Neural cell (in vitro differentiated cells): ENCODE data around the gene CDH4. TPM values are rescaled to one million over a fixed set of nuclear protein-coding genes. Genes with fewer than 3 reads are reported as not detected.

Experiments used
- H2AFZ ChIP-seq: fragments of 200-600, 300-800 bp; sonication (generic), shearing (Covaris generic); 2 replicates; pipeline ENCODE4 v1.6.0; 2014; ENCODE audit warnings: low read depth, mild to moderate bottlenecking, antibody characterized with exemption, low read length, moderate library complexity
- H3F3A ChIP-seq: fragments of 200-600 bp; shearing (Covaris generic); 2 replicates; pipeline ENCODE4 v1.6.1; 2016; ENCODE audit warnings: mild to moderate bottlenecking, moderate library complexity, mixed read lengths, antibody characterized with exemption, low read length; ENCODE audit not compliant: insufficient read depth, poor library complexity, severe bottlenecking
- H3K27ac ChIP-seq: fragments of 200-600, 300-800 bp; sonication (generic), shearing (Covaris generic); 2 replicates; pipeline ENCODE4 v1.5.1; 2014; ENCODE audit warnings: mild to moderate bottlenecking, low read length, moderate library complexity
- H3K27me3 ChIP-seq: fragments of 300-800, 200-600 bp; sonication (generic), shearing (Covaris generic); 2 replicates; pipeline ENCODE4 v1.6.0; 2014; ENCODE audit warnings: mild to moderate bottlenecking, low read depth, low read length, moderate library complexity; ENCODE audit not compliant: insufficient read depth
- H3K36me3 ChIP-seq: fragments of 300-800, 200-600 bp; sonication (generic), shearing (Covaris generic); 2 replicates; pipeline ENCODE4 v1.5.1; 2014; ENCODE audit warnings: mild to moderate bottlenecking, antibody characterized with exemption, low read length, moderate library complexity; ENCODE audit not compliant: insufficient read depth
- H3K4me2 ChIP-seq: fragments of 300-800, 200-600 bp; sonication (generic), shearing (Covaris generic); 2 replicates; pipeline ENCODE4 v1.6.0; 2014; ENCODE audit warnings: mild to moderate bottlenecking, low read length
- H3K4me3 ChIP-seq: fragments of 300-800, 200-600 bp; sonication (generic), shearing (Covaris generic); 2 replicates; pipeline ENCODE4 v1.5.1; 2014; ENCODE audit warnings: mild to moderate bottlenecking, low read length, moderate library complexity
- H3K79me2 ChIP-seq: fragments of 200-600 bp; shearing (Covaris generic); replicated peaks from 2 replicates; pipeline ENCODE4 v1.6.0; 2014; ENCODE audit warnings: mild to moderate bottlenecking, low read length, moderate library complexity; ENCODE audit not compliant: insufficient read depth
- H3K9ac ChIP-seq: fragments of 300-800, 200-600 bp; sonication (generic), shearing (Covaris generic); 2 replicates; pipeline ENCODE4 v1.6.1; 2016; ENCODE audit warnings: mild to moderate bottlenecking, low read length, mixed read lengths
- H3K9me2 ChIP-seq: fragments of 200-600 bp; shearing (Covaris generic); 2 replicates; pipeline ENCODE4 v1.6.1; 2016; ENCODE audit warnings: mild to moderate bottlenecking, low read length, mixed read lengths; ENCODE audit not compliant: insufficient read depth
- H3K9me3 ChIP-seq: fragments of 200-600, 300-800 bp; sonication (generic), shearing (Covaris generic); 2 replicates; pipeline ENCODE4 v1.6.1; 2016; ENCODE audit warnings: mild to moderate bottlenecking, mixed run types, low read length, moderate library complexity, mixed read lengths
- H4K20me1 ChIP-seq: fragments of 200-600 bp; shearing (Covaris generic); 2 replicates; pipeline ENCODE4 v1.6.1; 2016; ENCODE audit warnings: mild to moderate bottlenecking, mixed run types; ENCODE audit not compliant: insufficient read depth
- CTCF ChIP-seq: fragments of 450-650 bp; IDR thresholded peaks from 2 replicates; pipeline ENCODE4 v1.5.1; 2014; ENCODE audit warnings: antibody characterized with exemption, mild to moderate bottlenecking, moderate library complexity; ENCODE audit not compliant: poor library complexity, severe bottlenecking
- EP300 ChIP-seq: fragments of 450-650 bp; conservative IDR thresholded peaks from 2 replicates; pipeline ENCODE4 v1.6.1; 2014; ENCODE audit warnings: antibody characterized with exemption, mild to moderate bottlenecking, moderate library complexity; ENCODE audit not compliant: poor library complexity, severe bottlenecking
- EZH2 ChIP-seq: fragments of 200-600, 300-800 bp; shearing (Covaris generic), sonication (generic); IDR thresholded peaks from 2 replicates; pipeline ENCODE4 v1.6.1; 2014; ENCODE audit warnings: antibody characterized with exemption, low read length, borderline replicate concordance, mild to moderate bottlenecking; ENCODE audit not compliant: insufficient read depth, poor library complexity, severe bottlenecking
- MXI1 ChIP-seq: fragments of 450-650 bp; conservative IDR thresholded peaks from 2 replicates; pipeline ENCODE4 v1.6.1; 2014; ENCODE audit warnings: antibody characterized with exemption, mild to moderate bottlenecking; ENCODE audit not compliant: poor library complexity, severe bottlenecking
- POLR2AphosphoS5 ChIP-seq: IDR thresholded peaks from 2 replicates; pipeline ENCODE4 v1.6.1; 2012
- RAD21 ChIP-seq: fragments of 450-650 bp; conservative IDR thresholded peaks from 2 replicates; pipeline ENCODE4 v1.6.1; 2014; ENCODE audit warnings: antibody characterized with exemption, mild to moderate bottlenecking, moderate library complexity
- REST ChIP-seq: IDR thresholded peaks from 2 replicates; pipeline ENCODE4 v1.6.1; 2012; ENCODE audit warnings: borderline replicate concordance
- SMC3 ChIP-seq: fragments of 450-650 bp; conservative IDR thresholded peaks from 2 replicates; pipeline ENCODE4 v1.6.1; 2014; ENCODE audit warnings: antibody characterized with exemption, mild to moderate bottlenecking, moderate library complexity; ENCODE audit not compliant: poor library complexity
- TAF1 ChIP-seq: IDR thresholded peaks from 2 replicates; pipeline ENCODE4 v1.6.1; 2012; ENCODE audit warnings: low read depth
- polyA plus RNA-seq: library from polyadenylated mRNA; depleted of rRNA; stranded (reverse); fragments of >200 nt; gene quantifications from 2 replicates; pipeline ENCODE4 v1.2.3, GENCODE V29; 2014

Gene CDH4
- polyA plus RNA-seq, 1 donor from 2014 or later, result 24.6 TPM

- Histone ChIP-seq H3K9ac (no peak overlapping the region), H3K79me2 (no peaks in the 10 kb centered on the region), H3K27me3 (no peaks in the 10 kb centered on the region), H3K36me3 (no peaks in the 10 kb centered on the region), H3F3A (no peaks in the 10 kb centered on the region), H3K4me3 (no peak overlapping the region), H3K27ac (no peak overlapping the region), H4K20me1 (no peaks in the 10 kb centered on the region), H3K9me2 (no peaks in the 10 kb centered on the region), H3K9me3 (no peaks in the 10 kb centered on the region), H3K4me2 (no peak overlapping the region), H2AFZ (no peak overlapping the region)
- TF ChIP-seq CTCF (no peak), REST (no peak), SMC3 (no peak), RAD21 (no peak), TAF1 (no peak), EP300 (no peak), EZH2 (no peak), POLR2AphosphoS5 (no peak), MXI1 (no peak)
Observed at GRCh38 chr20:61447952-61448351, 195.9 kb downstream of the CDH4 start.

- no peak overlapping the region for H2AFZ ChIP-seq
- TF ChIP-seq EZH2 (no peak), CTCF (no peak), SMC3 (no peak), MXI1 (no peak), TAF1 (no peak), EP300 (no peak)
- H3K27ac ChIP-seq, result no peak overlapping the region
- no peaks in the 10 kb centered on the region for H3K27me3 ChIP-seq
- H3K9me2 ChIP-seq, result no peaks in the 10 kb centered on the region
- H3K9me3 ChIP-seq, result no peaks in the 10 kb centered on the region
- no peak overlapping the region for H3K4me2 ChIP-seq
- H3K9ac ChIP-seq, result no peak overlapping the region
- no peaks in the 10 kb centered on the region for H3F3A ChIP-seq
- no peaks in the 10 kb centered on the region for H3K36me3 ChIP-seq
- no peaks in the 10 kb centered on the region for H3K79me2 ChIP-seq
- no peaks in the 10 kb centered on the region for H4K20me1 ChIP-seq
- H3K4me3 ChIP-seq, result no peak overlapping the region
Observed at GRCh38 chr20:61448386-61448785, 196.3 kb downstream of the CDH4 start.
